NCI-H82 (cell line): ENCODE data around the gene SP110.

ENCODE experiments used
- DNase-seq: peaks from one replicate; lab custom pipeline; 2025; lab: John Stamatoyannopoulos, UW

SP110 gene

DNA sequence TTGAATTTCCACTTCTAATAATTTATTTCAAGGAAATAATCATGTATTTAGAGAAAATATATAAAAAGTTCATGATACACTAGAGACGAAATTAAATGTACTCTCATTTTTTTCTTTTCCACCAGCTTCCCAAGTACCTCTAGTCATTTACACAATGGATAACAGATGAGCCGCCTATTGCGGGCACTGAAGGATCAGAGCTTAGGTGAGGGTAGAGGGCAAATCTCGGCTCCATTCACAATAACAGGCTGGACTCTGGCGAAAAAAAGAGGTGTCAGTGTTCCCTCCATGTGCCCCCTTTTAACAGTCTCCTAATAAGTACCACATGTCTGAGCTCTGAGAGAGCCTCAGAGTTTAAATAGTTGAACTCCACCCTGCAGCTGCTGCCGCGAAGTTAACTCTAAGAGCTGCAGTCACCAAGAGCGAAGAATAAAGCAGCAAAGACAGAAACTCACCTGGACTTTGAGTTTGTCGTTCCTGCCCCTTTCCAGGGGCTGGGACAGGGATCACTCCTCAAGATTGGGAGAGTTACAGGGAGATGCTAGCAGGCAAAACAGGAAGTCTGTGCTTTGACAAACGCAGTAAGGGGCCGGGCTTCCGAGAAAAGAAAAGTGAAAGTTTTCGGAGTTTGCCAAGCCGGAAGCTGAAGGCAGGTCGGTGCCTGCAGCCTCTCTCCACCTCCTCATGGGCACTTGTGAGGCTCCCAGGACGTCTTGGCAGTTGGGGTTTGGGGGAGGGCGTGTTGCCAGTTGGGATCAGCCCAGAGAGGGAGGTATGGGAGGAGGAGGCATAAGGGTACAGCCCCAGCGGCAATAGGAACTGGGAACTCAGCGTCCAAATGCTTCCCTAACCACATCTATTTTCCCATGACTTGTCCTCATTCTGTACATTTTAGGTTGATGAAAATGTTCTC is at the start of gene SP110:
Gene SP110 (minus strand): TSS at position 566 of the 913 bp plus-strand sequence. CDS start 3,057 bp downstream, outside the sequence.
- peak; percentile 10 for DNase-seq

DNA sequence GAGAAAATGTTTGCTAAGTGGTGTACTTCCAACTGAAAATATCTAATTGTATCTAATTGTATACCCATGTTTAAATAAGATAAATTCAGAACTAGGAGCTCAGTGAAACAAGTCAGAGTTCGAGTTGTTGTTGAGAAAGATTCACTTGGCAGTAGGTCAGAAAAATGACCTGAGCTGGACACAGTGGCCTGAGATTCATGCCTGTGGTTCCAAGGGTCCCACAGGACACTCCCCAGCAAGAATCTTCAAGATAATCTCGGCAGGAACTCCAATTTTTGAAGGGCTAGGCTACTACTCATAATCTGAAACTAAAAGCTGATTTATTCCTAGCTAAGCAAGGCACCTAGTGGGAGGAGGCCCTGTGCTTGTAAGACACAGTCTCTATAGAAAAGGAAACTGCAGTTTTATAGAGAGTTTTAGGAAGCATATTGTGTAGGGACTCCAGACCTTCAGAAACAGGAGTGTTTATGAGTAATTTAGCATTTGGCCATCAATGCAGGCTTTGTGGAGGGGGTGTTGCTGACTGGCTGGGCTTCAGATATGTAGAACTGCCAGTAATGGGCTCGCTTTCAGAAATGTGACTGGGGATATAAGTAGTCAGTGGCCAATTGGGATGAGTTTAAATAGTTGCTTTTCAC is 48.9 kb upstream of the SP110 start:
- DNase-seq: no peak

DNA sequence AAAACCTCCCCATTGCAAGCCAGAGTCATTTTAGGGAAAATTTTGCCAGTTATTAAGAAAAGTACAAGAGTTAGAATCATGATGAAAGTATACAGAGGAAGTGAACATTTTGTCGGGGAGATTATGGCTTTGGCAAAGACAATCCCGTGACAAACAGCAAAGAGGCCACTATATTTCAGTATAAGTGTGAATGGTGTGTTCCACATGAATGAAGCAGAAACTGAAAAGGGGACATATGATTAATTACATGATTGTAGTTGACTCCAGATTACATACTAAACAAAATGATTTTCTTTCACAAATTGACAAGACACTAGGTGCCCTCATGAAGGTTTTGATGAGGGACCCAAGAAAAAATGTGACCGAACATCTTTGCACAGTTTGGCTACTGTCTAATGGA is 47.8 kb upstream of the SP110 start:
- DNase-seq: no peak

DNA sequence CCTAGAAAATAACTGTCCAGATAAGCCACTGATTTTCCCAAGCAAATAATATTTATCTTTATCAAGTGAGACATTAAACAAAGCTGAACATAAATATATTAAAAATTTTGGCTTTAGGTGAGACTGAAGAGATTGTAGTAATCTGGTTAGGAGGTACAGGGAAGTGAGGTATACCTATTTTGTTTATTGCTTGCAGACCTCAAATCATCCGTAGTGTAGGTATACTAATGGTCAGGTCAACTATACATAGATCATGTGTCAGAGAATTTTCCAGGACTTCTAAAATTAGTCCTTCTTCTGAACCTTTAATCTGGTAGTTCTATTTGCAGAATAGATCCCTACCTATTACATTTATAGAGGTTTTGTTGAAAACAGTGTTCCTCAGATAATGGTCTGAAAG is 47.3 kb upstream of the SP110 start:
- DNase-seq: no peak

DNA sequence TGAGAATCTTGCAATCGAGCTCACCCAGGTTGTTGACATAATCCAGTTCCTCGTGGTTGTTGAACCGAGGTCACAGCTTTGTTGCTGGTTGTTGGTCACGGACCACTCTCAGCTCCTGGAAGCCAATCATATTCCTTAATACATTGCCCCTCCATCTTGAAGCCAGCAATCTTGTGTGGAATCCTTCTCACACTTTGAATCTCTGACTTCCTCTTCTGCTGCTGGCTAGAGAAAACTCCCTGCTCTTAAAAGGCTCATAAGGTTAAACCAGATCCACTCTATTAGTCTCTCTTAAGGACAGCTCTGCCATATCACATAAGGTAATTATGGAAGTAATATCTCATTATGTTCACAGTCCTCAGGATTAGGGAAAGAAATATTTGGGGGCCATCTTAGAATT is 46.9 kb upstream of the SP110 start:
- no peak for DNase-seq

DNA sequence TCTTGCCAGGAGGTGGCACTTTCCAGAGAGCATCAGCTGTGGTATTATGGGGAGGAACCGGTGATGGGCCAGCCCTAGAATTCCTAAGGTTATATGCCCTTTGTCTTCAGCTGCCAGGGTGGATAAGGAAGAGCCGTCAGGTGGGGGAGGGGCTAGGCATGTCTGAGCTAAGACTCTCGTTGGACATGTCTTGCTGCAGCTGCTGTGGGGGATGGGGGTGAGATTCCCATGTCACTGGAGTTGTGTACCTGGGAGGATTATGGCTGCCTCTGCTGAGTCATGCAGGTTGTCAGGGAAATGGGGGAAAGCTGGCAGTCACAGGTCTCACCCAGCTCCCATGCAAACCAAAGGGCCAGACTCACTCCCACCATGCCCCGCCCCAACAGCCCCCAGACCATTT is 45.2 kb upstream of the SP110 start:
- peak; percentile 72 for DNase-seq

DNA sequence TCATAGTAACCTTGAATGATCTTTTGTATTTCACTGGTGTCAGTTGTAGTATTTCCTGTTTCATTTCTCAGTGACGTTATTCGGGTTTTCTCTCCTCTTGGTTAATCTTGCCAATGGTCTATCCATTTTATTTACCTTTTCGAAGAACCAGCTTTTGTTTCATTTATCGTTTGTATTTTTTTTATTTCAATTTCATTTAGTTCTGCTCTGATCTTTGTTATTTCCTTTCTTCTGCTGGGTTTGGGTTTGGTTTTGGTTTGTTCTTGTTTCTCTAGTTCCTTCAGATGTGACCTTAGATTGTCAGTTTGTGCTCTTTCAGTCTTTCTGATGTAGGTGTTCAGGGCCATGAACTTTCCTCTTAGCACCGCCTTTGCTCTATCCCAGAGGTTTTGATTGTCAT is 42.5 kb upstream of the SP110 start:
- DNase-seq: no peak

DNA sequence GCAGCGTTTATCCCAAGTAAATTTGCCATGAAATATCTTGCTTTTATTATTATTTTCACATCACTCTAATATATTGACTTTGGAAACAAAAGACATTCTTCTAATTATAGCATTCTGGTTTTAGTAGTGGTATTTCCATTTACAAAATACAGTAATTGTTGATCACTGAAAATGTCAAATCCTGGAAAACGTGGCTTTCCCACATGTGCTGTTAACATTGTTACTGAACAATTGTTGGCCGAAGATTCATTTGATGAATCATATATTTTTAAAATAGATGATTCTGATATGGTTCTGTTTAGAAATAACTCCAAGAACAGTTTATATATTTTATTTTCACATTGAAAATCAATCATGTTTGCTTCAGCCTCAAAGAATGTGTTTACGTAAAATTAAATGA is 38.7 kb upstream of the SP110 start:
- no peak for DNase-seq

DNA sequence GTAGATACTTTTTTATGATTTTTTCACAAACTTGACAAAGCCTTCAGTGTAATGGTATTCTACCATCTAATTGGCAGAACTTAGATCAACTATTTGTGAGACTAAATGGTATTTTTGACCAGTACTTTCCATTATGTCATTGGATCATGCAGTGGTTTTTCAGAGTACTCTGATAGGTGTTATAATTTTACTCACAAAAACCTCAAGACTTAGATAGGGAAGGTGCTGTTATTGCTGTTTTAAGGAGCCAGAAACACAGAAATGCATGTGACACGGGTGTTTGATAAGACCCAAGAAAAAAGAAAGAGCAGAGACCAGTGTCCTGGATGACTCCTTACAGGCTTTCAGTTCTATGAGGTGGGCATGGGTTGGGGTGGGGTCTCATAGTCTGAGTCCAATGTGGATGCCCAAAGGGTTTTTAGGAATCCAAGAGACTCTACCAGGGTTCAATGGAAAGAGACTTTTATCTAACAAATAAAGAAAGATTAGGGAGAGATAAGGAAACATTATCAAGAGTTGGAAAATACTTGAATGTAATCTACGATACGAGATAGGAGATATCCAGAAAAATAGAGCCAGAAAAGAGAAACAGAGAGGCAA is 37.0 kb upstream of the SP110 start:
- no peak for DNase-seq

DNA sequence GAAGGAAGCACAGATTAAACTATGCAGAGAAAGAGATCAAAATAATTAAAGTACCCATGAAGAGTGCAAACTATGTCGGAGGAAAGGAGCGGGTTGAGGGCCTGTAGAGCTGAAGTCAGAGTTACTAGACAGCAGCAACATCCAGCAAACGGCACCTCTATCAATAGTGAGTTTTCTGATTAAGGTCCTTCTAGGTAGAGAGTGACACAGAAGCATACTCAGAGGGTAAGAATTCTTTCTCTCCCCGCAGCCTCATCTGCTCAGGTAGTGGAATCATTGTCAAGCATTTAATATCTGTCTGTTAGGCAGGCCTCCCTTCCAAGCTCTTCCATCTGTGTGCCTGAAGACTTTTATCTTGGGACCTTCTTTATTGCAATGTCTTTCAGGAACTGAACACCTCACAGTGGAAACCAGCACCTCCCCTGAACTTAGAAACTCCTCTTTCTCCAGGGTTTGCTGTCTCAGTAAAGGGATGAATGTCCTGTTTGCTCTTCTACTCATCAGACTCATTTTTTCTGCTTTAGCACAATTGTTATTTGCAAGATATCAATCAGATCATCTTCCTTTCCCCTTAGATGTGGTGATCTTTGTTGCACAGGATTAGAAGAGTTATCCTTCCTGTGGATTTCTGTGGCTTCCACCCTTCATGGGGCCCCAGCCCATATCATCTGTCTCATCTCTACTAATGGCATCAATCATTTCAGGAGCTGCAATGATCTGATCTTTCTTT is 34.5 kb upstream of the SP110 start:
- DNase-seq: no peak

DNA sequence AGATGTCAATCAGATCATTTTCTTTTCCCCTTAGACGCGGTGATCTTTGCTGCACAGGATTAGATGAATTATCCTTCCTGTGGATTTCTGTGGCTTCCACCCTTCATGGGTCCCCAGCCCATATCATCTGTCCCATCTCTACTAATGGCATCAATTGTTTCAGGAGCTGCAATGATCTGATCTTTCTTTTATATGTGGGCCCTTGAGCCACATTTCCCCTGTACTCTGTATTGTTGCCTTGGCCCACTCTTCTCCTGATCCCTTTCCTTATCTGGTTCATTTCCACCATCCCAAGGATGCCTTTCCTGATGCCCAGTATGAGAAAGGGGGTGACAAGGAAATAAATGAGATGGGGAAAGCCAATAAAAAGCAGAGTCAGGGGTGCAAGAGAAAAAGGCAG is 30.4 kb upstream of the SP110 start:
- no peak for DNase-seq

DNA sequence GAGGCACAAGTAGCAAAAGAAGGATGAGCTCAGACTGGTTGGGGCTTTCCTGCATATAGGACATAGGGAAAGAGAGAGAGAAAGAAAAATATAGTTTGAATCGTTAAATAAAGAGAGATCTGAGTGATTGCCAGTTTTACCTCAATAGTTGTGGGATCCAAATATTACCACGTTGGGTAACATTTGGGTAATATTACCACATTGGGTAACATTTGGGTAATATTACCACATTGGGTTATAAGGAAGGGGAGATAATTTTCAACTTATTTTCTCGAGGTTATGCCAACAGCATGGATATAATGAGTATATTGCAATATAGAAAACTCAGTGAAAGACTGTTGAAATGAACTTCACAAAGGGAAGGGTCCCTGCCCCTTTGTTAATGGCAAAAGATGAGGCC is 26.4 kb upstream of the SP110 start:
- no peak for DNase-seq

DNA sequence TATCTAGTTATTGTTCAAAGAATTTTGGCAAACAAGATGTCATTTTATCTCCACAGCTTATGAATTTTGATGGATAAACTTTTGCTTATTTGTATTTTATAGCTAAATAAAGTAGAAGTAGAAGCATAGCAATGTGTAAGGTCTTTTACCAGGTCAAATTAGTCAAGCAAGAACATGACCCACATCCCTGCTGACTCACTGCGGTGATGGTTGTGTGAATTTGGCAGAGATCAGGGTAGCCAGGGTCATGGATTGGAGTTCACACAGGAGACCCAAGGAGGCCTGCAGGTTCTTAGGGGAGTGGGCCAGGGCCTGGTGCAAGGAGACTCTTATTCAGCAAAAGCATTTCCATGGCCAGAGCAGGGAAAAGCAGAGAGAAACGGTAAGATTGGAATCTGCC is 24.4 kb upstream of the SP110 start:
- no peak for DNase-seq

DNA sequence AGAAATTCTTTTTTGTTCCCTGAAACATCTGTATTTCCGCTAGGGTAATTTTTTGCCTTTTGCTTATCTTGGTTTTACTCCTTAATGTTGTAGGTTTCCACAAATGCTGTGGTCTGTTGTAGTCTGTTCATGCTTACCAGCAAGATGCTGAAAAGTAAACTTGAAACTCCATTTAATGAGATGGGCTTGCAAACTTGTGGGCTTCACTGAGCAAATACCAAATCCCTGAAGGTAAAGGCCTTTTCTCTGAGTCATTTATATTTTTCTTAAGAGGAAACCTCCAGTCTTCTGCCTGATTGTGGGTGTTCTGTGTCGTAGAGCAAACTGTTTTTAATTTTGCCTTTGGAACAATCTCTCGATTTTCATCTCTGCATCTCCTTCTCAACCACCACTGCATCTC is 15.1 kb upstream of the SP110 start:
- DNase-seq: no peak

DNA sequence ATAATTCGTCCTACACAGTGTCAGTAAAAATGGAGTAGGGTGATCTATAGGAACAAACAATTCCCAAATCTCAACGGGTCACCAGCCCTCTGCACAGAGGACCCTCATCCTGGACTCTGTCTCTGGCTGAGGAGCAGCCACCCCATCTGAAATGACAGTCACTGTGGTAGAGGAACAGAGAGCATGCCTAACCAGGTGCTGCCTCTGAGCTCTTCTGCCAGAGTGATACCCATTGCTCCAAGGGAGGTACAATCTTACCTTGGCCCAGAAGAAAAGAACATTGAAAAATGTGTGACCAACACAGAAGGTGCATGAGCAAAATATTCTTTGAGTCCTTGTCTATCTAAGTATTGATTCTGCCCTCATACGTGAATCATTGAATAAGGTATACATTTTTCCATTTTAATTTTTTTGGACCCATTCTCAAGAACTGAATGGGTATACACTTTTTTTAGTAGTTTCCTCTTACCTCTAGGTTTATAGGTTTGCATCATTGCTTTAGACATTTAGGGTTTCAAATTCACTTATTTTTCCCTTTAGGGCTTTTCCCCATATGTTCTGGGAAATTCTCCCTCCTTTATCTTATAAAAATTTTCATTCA is 14.4 kb upstream of the SP110 start:
- no peak for DNase-seq

DNA sequence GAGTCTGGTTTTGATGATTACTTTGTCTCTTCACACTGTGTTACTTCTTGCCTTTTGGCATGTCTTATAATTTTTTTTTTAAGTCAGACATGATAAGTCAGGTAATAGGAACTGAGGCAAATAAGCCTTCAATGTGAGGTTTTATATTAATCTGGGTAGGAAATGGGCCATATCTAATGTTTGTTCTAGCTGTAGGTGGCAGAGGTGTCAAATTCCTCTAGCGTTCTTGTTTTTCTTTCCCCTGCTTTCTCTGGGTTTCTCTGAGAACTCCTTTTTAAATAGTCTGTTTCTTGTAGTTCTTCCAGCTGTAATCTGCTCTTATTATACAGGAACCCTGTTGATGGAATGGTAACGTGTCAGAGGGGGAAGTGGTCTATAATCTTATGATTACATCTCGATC is 11.5 kb upstream of the SP110 start:
- DNase-seq: no peak

DNA sequence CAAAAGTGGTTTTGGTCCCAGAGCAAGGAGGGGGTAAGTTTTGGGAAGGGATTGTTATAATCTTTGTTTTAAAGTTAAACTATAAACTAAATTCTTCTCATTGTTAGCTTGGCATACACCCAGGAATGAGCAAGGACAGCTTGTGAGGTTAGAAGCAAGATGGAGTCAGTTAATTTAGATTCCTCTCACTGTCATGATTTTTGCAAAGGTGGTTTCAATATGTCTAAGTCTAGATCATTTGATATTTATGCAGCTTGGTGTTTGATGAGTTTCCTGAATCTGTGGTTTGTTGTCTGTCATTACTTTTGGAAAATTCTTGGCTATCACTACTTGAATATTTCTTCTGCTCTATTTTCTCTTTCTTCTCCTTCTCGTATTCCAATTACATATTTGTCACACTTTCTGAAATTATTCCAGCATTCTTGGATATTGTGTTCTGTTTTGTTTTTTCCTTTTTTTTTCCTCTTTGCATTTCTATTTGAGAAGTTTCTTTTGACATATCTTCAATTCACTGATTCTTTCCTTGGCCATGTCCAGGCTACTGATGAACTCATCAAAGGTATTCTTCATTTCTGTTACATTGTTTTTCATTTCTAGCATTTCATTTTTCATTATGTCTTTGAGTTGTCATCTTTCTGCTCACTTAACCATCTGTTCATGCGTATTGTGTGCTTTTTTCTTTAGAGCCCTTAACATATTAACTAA is 10.9 kb upstream of the SP110 start:
- no peak for DNase-seq

DNA sequence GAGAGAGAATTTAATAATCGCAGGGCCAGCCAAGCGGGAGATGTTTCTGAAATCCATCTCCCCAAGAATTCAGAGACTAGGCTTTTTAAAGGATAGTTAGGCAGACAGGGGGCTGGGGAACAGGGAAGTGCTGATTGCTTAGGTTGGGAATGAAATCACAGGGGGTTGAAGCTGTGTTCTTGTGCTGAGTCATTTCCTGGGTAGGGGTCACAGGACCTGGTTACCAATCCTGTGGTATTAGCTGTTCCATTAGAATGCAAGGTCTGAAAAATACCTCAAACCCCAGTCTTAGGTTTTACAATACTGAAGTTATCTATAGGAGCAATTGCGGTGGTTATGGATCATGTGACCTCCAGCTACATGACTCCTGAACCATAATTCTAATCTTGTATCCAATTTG is 10.3 kb upstream of the SP110 start:
- no peak for DNase-seq

DNA sequence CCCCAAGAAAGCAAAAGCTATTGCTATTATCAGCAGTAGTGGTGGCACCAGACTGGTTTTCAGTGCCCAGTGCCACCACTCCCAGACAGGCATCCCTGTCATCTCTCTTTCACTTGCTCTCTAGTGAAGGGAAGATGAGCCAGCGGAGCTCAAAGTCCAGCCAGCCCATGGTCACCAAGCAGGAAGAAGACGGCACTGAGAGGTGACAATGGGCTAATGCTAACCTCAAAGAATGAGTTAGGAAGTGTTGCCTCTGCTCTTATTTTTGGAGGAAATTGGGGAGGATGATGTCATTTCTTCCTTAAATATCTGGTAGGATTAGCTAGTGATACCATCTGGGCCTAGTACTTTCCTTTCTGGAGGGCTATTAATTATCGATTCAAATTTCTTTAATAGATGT is 7.4 kb upstream of the SP110 start:
- DNase-seq: no peak

DNA sequence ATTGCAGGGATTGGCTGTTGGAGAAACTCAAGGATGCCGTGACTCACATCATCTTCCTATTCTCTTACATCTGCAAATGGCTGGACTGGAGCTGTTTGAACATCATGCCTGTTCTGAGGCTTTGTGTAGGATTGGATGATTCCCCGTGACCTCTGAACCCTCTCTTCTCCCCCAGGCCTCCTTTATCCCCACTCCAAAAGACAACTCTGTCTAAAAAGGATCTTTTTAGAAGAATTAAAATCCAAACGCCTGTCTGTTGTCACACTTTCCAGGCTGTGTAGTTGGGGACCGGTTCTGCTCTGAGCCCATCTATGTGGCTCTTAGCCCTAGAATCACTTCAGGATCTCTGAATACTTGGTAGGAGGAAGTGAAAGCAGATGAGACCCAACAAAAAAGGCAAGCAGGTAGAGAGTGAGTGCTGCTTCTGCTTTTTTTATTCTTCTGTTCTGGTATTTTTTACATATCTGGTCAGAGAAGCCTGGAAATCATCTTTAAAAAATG is 6.3 kb upstream of the SP110 start:
- DNase-seq: no peak

DNA sequence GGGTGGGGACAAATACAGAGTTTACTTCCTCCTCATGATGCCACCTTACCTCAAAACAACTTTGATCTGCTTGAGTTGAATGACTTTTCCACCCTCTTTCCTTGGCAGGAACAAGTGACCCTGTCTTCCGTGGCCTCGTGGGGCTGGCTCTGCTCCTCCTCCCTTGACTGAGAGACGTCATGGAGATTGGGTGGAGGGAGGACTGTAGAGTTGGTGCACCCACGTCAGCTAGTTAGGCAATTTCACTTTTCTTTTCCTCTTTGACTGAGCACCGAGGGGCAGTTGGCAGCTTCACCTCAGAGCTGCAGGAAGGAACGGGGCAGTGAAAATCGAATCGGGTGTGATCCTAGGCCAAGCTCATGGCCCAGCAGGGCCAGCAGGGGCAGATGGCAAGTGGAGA is 5.7 kb upstream of the SP110 start, which contains the start of gene SP140:
Gene SP140 (plus strand): TSS at position 251 of the 400 bp plus-strand sequence. CDS start 109 bp downstream, at position 360.
- no peak for DNase-seq
